Stimulated activated CD4-positive, alpha-beta T cell treated with anti-CD3 and anti-CD28 coated beads, Interleukin-4, amount 100 ng/mL, for 24 hours (primary cell): ENCODE measurements around the gene SGPP1.
"Not testable (repeated sequence)": the region's sequence is repeated elsewhere in the genome, so short reads cannot be mapped to it uniquely, and the experiment has no call there.

Experiments
- DNase-seq: peaks from one replicate; pipeline ENCODE4 v3.0.0-alpha.2; 2020

The SGPP1 gene

DNA sequence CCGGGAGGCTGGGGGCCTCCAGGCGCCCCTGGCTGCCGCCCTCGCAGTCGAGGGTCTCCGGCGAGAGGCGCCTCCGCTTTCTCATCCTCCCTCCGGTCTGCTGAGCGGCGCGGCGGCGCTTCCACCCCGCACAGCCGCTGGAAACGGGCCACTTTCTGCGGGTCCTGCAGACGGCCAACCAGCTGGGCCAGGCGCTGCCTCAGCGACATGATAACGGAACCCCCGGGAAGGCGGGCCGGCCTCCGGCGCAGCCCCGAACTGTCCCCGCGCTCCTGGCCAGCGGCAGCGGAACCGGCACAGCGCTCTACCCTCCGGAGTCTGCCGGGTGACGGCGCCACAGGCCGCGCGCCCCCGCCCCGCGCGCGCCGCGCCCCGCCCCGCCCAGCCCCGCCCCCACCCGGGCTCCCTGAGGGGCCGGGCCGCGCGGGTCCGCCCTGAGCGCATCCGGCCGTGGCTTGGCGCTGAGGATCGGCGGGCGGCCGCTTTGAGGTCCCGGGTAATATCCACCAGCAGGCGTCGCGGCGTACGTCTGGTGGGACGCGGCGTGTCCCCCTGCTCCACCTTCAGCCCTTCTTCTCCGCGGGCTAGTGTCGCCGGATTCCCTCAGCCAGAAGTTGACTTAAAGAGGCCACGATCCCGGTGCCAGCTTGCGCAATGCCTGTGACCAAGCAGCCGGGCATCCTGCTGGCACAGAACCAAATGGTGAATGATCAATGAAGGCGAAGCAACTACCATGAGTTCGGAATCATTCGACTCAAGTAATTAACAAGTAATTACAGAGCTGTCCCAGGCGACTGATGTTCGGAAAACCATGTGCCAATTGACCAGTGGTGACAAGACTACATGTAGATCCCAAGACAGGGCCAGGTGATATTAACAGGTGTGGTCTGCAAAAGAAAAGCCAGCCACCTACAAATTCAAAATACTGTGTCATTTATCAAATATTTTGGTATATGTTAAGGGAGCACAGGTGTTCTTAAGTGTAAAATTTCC lies at the start of gene SGPP1:
Gene SGPP1, minus strand, starts transcription at position 330 of the 993 bp plus-strand sequence. Its CDS starts 121 bp downstream, at position 209.
- peak; percentile 73 for DNase-seq

DNA sequence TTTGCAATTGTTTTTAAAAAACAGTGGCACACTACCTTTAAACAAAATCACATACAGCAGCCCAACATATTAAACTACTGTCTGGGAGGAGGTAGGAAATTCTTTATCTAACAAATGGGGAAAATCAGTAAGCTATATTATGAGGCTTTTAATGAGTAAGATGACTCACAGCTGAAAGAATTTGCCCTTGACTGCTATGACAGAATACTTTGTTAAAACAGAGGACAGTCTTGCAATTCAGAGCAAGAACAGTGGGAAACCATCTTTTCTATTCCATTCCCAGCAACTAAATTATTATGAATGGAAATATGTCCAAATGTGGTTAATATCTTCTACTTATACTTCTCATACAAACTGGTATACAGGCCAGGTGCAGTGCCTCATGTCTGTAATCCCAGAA lies 49.2 kb upstream of the SGPP1 start:
- DNase-seq, result no peak

DNA sequence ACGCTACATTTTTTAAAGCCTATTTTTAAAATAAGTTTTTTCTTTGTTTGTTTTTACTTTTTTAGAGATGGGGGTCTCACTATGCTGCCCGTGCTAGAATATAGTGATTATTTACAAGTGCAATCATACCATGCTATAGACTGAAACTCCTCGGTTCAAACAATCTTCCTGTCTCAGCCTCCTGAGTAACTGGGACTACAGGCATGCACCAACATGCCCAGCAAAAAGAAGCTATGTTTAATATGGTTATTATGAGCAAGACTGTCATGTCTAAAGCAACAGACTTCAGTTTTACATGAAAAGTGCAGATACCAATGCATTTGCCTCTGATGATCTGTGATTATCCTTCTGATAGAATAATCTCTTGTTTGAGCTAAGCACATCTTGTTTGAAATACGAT lies 45.6 kb upstream of the SGPP1 start:
- DNase-seq, result no peak

DNA sequence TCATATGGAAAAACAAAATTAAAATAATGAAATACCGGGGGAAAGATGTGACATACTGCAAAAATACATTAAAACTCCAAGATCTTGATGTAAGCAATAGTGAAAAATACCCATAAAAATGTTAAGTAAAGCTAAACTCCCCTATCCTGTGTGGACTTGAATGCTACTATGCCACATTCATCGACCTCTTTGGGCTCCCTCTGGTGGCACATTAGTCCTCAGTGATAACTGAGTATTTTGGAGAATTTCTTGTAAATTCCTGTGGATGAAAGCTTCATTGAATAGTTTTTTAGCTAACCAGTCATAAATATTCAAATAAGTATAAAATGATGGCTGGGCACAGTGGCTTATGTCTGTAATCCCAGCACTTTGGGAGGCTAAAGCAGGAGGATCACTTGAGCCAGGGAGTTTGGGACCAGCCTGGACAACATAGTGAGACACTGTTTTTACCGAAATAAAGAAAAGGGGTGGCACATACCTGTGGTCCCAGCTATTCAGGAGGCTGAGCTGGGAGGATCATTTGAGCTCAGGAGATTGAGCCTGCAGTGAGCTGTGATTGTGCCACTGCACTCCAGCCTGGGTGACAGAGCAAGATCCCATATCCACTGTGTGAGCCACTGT lies 42.4 kb upstream of the SGPP1 start:
- peak; percentile 58 for DNase-seq

DNA sequence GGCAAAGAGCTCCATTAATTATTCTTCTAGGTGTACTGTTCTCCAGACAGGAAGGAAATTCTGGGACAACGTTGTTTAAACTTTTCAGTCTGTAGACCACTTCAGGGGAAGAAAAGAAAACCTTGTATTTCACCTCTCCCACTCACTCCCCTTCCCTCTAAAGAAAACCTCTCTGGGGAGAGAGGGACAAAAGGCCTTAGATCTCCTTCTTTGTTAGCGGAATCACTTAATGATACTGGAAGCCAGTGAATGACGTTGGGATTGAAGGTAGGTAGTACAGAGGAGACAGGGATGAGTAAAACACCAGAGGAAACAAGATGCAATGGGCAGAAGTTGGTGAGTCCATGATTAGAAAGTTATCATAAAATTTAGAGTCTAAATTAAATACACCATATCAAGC lies 38.7 kb upstream of the SGPP1 start:
- no peak for DNase-seq

DNA sequence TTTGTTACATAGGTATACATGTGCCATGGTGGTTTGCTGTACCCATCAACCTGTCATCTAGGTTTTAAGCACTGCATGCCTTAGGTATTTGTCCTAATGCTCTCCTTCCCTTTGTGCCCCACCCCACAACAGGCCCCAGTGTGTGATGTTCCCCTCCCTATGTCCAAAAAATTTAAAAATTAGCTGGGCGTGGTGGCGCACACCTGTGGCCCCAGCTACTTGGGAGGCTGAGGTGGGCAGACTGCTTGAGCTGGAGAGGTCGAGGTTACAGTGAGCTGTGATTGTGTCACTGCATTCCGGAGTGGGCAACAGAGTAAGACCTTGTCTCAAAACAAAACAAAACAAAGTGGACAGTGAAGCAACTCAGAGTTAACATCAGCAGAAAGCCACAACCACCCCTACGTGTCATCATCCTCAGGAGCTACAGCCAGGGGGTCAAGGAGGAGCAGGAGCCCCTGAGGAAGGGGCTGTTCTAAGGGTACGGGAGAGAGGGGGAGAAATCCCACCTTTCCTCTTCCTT lies 36.8 kb upstream of the SGPP1 start:
- no peak for DNase-seq

- DNase-seq, result no peak
These were observed 36.2 kb upstream of the SGPP1 start for GRCh38 chr14:63764103-63764502.

GRCh38 chr14:63761351-63762117 lies 33.7 kb upstream of the SGPP1 start:
- no peak for DNase-seq

DNA sequence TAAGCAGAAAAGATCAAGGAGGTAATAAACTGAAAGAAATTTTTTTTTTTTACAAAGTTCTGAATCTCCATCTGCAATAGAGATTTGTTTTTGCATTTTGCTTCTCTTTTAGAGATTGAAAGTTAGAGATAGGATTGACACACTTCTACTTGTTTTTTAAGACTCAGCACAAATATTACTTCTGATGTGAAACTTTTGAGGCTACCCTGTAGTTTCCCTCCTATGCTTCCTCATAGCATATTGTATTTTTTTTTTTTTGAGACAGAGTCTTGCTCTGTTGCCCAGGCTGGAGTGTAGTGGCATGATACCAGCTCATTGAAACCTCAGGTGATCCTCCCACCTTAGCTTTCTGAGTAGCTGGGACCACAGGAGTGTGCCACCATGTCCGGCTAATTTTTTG lies 32.1 kb upstream of the SGPP1 start:
- no peak for DNase-seq

- no peak for DNase-seq
These were observed 31.6 kb upstream of the SGPP1 start for GRCh38 chr14:63759456-63759855.

DNA sequence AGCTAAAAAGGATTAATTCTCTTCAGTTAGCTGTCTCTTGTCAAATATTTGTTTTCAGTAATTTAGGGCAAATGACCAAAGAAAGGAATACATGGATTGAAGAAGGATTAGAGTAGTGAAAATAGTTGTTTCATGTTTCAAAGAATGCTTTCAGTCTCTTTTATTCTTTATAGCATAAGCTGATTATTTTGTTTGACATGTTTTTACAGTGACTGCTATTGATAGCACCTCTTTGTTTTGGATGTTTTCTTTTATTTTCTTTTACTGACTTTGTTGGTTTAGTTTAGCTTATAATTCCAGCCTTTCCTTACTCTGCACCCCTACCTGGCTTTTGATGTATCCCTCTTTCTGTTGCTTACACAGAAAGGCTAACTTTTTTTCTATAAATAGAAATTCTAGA lies 29.3 kb upstream of the SGPP1 start:
- DNase-seq, result no peak

- no peak for DNase-seq
These were observed 24.7 kb upstream of the SGPP1 start for GRCh38 chr14:63752449-63753169.

DNA sequence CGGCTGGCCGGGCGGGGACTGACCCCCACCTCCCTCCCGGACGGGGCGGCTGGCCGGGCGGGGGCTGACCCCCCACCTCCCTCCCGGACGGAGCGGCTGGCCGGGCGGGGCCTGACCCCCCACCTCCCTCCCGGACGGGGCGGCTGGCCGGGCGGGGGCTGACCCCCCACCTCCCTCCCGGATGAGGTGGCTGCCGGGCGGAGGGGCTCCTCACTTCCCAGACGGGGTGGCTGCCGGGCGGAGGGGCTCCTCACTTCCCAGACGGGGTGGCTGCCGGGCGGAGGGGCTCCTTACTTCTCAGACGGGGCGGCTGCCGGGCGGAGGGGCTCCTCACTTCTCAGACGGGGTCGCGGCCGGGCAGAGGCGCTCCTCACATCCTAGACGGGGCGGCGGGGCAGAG lies 23.2 kb upstream of the SGPP1 start:
- DNase-seq, result not testable (repeated sequence)

GRCh38 chr14:63747846-63748245 lies 20.0 kb upstream of the SGPP1 start:
- DNase-seq, result no peak

- DNase-seq, result no peak
These were observed 18.1 kb upstream of the SGPP1 start for GRCh38 chr14:63745858-63746425.

- DNase-seq, result no peak
These were observed 17.4 kb upstream of the SGPP1 start for GRCh38 chr14:63745272-63745671.

DNA sequence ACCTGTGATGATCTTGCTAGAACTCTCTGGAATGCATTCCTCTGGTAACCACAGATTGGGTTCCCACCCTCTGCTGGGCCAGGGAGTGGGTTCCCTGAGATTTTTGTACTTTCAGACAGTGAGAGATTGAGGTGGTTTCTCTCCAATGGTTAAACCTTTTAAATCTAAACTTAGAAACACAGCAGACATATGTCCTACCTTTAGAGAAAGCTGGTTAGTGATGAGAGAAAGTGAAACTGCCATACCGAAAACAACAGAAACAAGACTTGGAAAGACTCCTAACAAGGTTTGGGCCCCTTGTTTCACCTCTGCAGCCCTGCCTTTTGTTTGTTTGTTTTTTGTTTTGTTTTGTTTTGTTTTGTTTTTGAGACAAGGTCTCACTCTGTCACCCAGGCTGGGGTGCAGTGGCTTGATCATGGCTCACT lies 9.7 kb upstream of the SGPP1 start:
- no peak for DNase-seq

- DNase-seq, result no peak
These were observed 7.9 kb upstream of the SGPP1 start for GRCh38 chr14:63735720-63736119.

DNA sequence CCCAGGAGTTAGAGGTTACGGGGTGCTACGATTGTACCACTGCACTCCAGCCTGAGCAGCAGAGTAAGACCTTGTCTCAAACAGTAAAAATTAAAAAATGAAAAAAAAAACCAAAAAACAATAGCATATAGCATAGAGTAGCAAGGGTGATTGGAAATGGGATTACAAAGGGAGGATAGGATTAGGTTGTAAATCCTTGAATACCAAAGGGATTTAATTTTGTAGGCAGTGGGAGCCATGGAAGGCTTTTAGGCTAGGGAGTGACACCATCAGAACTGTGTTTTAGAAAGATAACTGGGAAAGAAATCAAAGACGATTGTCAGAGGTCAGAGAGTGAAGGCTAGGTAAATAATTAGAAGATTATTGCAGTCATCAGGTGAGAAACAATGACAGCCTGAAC lies 2.8 kb upstream of the SGPP1 start:
- no peak for DNase-seq

- DNase-seq, result no peak
These were observed 582 bp downstream of the SGPP1 start for GRCh38 chr14:63727231-63727735.

DNA sequence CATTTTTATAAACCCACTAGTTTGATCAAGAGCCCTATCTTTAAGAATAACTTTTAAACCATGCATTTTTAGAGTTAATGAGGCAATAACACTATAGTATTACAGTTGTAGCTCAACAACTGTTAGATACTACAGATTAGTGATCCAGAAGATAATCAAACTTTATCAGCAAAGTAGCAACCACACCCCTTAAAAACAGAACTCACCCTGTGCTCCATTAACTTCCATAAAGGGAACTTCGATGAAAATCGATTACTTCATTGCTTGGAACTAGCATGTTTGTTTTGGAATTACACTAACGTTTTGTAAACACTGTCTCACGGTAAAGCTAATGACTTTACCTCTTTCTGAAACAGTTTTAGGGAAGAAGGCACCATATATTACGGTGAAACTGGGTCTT lies 1.4 kb downstream of the SGPP1 start:
- no peak for DNase-seq
